Activated B cell treated with CpG ODN at 0.5 μM for 24 hours (primary cell): ENCODE measurements around the gene TBX20. TPM values are rescaled to one million over a fixed set of nuclear protein-coding genes. Genes with fewer than 3 reads are reported as not detected.
A peak's percentile ranks its signal among the peaks of the same experiment; 100 is the strongest.

Source experiments
- ATAC-seq: fragments of 200-7000 bp; cut with Tn5 transposase; one replicate; pipeline ENCODE4 v1.10.0; 2021; ENCODE audit warnings: low read depth, mild to moderate bottlenecking, moderate library complexity
- CTCF ChIA-PET: fragments of 350-600 bp; sonication (Branson Sonifier 250); formaldehyde crosslinking; loops from one replicate; lab custom pipeline; 2021; ENCODE audit warnings: antibody characterized with exemption; lab: Charles Lee
- POLR2A ChIA-PET: fragments of 350-600 bp; sonication (Branson Sonifier 250); formaldehyde crosslinking; loops from one replicate; lab custom pipeline; 2021; ENCODE audit warnings: antibody characterized with exemption; lab: Charles Lee
- DNase-seq: peaks from one replicate; pipeline ENCODE4 v3.0.0; 2022
- H3K27ac Mint-ChIP-seq: one replicate; pipeline ENCODE4 v1.8.0; 2020; ENCODE audit warnings: mixed read lengths
- H3K27me3 Mint-ChIP-seq: one replicate; pipeline ENCODE4 v1.8.0; 2021; ENCODE audit warnings: mixed read lengths
- H3K36me3 Mint-ChIP-seq: one replicate; pipeline ENCODE4 v1.8.0; 2021; ENCODE audit warnings: low read depth, mixed read lengths
- H3K4me1 Mint-ChIP-seq: one replicate; pipeline ENCODE4 v1.8.0; 2021; ENCODE audit warnings: mixed read lengths
- H3K4me3 Mint-ChIP-seq: one replicate; pipeline ENCODE4 v1.8.0; 2020; ENCODE audit warnings: mild to moderate bottlenecking, mixed read lengths
- H3K9me3 Mint-ChIP-seq: one replicate; pipeline ENCODE4 v1.8.0; 2020; ENCODE audit warnings: mixed read lengths
- intact Hi-C: fragments of 100-400 bp; cut with micrococcal nuclease; formaldehyde crosslinking; loops from one replicate; pipeline ENCODE4 v1.15.1; 2024
- total RNA-seq: library from RNA; stranded (reverse); gene quantifications from 2 replicates; pipeline ENCODE4 v1.2.3, GENCODE V29; 2022
- TF ChIP-seq, protein P1 (sequence below): fragments of 200-600 bp; IDR thresholded peaks from one replicate; pipeline ENCODE4 v1.8.0; 2022; ENCODE audit warnings: antibody characterized with exemption, mild to moderate bottlenecking

The TBX20 gene, protein sequence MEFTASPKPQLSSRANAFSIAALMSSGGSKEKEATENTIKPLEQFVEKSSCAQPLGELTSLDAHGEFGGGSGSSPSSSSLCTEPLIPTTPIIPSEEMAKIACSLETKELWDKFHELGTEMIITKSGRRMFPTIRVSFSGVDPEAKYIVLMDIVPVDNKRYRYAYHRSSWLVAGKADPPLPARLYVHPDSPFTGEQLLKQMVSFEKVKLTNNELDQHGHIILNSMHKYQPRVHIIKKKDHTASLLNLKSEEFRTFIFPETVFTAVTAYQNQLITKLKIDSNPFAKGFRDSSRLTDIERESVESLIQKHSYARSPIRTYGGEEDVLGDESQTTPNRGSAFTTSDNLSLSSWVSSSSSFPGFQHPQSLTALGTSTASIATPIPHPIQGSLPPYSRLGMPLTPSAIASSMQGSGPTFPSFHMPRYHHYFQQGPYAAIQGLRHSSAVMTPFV
- 0.10 and 0.11 TPM in 2 replicates for total RNA-seq

DNA sequence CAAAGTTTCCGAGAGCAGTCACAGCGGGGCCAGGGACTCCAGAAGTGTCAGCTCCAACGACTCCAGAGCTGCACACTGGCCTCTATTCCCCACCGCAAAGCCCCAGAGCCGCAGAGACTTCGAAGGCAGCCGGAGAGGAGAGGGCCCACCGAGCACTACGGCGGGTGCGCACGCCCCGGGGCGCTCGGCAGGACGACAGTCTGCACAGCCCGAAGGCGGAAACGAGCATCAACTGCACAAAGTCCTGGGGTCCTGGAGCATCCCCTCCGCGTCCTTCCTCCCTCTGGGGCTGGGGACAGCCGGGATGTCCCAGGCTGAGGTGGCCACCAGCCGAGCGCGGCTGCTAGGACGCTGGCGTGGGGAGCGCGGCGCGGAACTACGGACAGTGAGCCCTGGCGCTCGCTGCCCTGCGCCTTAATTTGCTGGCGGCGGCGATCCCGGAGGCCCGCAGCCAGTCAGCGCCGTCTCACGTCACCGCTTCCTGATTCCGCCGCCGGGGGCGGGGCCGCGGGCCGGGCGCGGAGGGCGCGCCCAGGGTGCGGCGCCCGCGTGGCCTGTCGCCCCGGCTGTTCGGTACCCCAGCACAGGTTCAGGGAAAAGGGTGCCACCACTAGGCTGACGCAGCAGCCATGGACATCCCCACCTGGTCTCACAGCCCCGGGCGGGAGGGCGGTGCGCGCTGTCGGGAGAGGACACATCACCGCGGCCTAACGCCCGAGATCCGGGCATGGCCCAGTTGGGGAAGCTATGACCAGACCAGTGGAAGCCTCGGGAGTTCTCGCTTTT lies at the start of gene TBX20:
TBX20 (minus strand) TSS at position 391 of the 786 bp plus-strand sequence. CDS start 480 bp downstream, outside the sequence.
- DNase-seq (no peak), ATAC-seq (peak; percentile 75)
- Mint-ChIP-seq H3K36me3 (no peaks in the 10 kb centered on the region), H3K4me1 (peaks cover 16% of the 10 kb centered on the region), H3K9me3 (peaks cover 2% of the 10 kb centered on the region), H3K27ac (no peak within 1 kb of the TSS), H3K4me3 (peak within 1 kb of the TSS; percentile 70), H3K27me3 (peaks cover 78% of the 10 kb centered on the region)
- CTCF ChIA-PET: no interaction called here
- intact Hi-C loops: loop anchor here (5.0 kb wide), 1 partner anchor 217 kb away; the partner anchor contains the start of gene DPY19L1
- POLR2A ChIA-PET: no interaction called here
- TF ChIP-seq, protein P1, sequence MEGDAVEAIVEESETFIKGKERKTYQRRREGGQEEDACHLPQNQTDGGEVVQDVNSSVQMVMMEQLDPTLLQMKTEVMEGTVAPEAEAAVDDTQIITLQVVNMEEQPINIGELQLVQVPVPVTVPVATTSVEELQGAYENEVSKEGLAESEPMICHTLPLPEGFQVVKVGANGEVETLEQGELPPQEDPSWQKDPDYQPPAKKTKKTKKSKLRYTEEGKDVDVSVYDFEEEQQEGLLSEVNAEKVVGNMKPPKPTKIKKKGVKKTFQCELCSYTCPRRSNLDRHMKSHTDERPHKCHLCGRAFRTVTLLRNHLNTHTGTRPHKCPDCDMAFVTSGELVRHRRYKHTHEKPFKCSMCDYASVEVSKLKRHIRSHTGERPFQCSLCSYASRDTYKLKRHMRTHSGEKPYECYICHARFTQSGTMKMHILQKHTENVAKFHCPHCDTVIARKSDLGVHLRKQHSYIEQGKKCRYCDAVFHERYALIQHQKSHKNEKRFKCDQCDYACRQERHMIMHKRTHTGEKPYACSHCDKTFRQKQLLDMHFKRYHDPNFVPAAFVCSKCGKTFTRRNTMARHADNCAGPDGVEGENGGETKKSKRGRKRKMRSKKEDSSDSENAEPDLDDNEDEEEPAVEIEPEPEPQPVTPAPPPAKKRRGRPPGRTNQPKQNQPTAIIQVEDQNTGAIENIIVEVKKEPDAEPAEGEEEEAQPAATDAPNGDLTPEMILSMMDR: no peak

DNA sequence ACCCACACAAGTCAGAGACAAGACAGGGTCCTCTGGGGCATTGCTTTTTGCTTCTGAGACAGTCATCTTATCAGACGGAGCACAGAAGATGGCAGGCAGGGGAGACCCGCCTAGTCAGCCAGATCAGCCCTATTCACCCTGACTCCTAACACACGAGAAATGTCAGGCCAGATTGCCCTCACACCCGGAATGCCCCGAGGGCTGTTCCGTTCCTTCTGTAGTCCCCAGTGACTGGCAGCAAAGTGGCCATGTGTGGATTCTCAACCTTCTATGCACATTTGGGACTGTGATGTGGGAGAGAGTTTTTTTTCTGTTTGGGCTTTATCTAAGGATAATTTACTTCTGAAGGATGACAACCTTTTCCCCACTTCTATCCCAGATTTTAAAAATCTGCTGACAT lies 35.5 kb upstream of the TBX20 start:
- no peak for ATAC-seq
- Mint-ChIP-seq H3K27ac (no peak overlapping the region), H3K27me3 (peaks cover 34% of the 10 kb centered on the region), H3K9me3 (peaks cover 5% of the 10 kb centered on the region), H3K36me3 (no peaks in the 10 kb centered on the region), H3K4me1 (no peaks in the 10 kb centered on the region), H3K4me3 (no peak overlapping the region)
- intact Hi-C loops: no loop called here
- ChIA-PET POLR2A (no interaction called here), CTCF (no interaction called here)
- TF ChIP-seq, protein P1: no peak
- DNase-seq: no peak

DNA sequence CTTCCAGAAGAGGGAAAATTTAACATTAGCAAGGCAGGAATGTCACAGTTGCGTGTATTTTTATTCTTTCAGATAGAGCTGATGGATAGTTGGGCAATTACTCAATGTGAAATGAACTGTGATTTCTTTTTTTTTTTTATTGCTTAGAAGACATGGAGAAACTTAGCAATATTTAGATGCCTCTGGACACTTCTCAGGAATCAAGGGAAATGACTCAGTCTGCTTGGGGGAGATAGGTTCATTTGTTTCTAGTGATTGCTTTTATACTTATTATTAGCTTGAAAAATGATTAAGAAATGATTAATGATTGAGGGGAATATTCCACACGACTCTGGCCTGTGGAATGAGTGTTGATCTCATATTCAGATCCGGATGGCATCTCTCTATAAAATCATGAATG lies 33.1 kb upstream of the TBX20 start:
- ATAC-seq: no peak
- POLR2A ChIA-PET: no interaction called here

DNA sequence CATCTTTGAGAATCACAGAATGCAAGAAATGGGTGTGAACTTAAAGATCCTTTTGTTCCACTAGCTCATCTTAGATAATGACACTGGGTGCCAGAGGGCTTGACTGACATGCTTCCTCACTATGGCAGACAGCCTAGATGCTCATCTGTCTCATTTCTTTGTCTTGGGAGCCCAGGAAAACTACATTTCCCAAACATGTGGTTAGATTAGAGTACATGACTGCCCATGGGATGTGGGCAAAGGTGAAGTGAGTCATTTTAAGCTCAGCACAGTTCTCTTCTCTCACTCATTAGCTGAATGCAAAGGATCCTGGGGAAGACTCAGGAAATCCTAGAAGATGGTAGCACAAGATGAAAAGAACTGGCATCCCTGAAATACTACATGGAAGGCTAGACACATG lies 32.5 kb upstream of the TBX20 start:
- ChIA-PET CTCF (no interaction called here), POLR2A (no interaction called here)
- H3K9me3 Mint-ChIP-seq: no peaks in the 10 kb centered on the region
- H3K36me3 Mint-ChIP-seq: no peaks in the 10 kb centered on the region
- TF ChIP-seq, protein P1: no peak
- no peaks in the 10 kb centered on the region for H3K4me1 Mint-ChIP-seq
- ATAC-seq (no peak), DNase-seq (no peak)
- H3K27ac Mint-ChIP-seq: no peak overlapping the region
- intact Hi-C loops: no loop called here
- no peak overlapping the region for H3K4me3 Mint-ChIP-seq
- peaks cover 26% of the 10 kb centered on the region for H3K27me3 Mint-ChIP-seq

More for the DNA sequence above, 33.1 kb upstream of the TBX20 start:
- Mint-ChIP-seq H3K36me3 (no peaks in the 10 kb centered on the region), H3K4me3 (no peak overlapping the region), H3K4me1 (no peaks in the 10 kb centered on the region), H3K9me3 (no peaks in the 10 kb centered on the region), H3K27ac (no peak overlapping the region), H3K27me3 (peaks cover 28% of the 10 kb centered on the region)
- no peak for DNase-seq
- TF ChIP-seq, protein P1: no peak
- CTCF ChIA-PET: no interaction called here
- intact Hi-C loops: no loop called here

DNA sequence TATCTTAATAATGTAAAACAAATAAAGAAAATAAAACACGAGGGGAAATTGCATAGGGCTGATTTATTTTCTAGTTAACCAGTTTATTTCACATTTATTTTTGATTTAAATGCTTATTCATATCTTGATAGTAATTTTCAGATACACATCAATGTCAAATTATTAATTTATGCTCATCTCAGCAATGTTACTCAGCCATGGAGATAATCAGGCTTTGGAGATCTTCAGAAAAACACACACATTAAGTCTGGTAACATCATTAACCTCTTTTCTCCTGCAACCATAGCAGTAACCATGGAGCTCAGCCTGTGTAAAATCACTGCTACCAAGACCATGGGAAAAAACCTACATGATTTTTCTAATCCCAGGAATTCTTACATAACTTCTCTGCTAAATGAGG lies 31.9 kb upstream of the TBX20 start:
- H3K9me3 Mint-ChIP-seq: no peaks in the 10 kb centered on the region
- peaks cover 20% of the 10 kb centered on the region for H3K27me3 Mint-ChIP-seq
- H3K4me1 Mint-ChIP-seq: no peaks in the 10 kb centered on the region
- TF ChIP-seq, protein P1: no peak
- CTCF ChIA-PET: no interaction called here
- ATAC-seq: no peak
- no peaks in the 10 kb centered on the region for H3K36me3 Mint-ChIP-seq
- no peak overlapping the region for H3K27ac Mint-ChIP-seq
- DNase-seq: no peak
- no peak overlapping the region for H3K4me3 Mint-ChIP-seq
- POLR2A ChIA-PET: no interaction called here
- intact Hi-C loops: no loop called here
